GM12872 (cell line): ENCODE results near the gene LHX3.

Experiments
- TF ChIP-seq, protein P1 (sequence below): IDR thresholded peaks from 3 replicates; pipeline ENCODE4 v1.5.1; 2011; ENCODE audit warnings: low read depth, mild to moderate bottlenecking, low read length, moderate library complexity; ENCODE audit not compliant: insufficient read depth

Gene LHX3

DNA sequence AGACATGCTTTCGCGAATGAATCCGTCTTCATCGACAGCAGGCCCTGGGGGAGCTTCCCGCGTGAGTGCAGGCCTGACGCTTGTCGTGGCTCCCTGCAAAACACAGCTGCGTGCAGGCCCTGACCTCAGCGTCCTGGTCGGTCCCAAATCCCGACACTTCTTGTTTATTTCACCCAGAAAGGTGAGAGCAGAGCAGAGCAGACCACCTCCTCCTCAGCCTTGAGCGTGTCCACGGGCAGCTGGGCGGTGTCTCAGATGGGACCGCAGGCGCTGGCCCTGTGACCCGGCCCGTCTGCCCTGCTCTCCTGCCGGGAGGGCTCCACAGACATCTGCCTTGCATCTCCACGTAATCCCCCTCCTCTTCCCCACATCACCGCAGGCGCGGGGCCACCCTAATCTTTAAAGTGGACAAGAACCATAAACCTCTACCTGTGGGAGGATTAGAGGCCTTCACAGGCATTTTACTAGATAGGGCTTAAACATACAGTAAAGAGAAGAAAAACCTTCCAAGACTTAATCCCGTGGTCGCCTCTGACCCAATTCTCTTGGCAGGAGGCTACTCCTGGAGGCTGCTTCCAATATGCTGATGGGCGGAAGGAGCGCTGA lies 7.5 kb upstream of the LHX3 start:
- TF ChIP-seq, protein P1, sequence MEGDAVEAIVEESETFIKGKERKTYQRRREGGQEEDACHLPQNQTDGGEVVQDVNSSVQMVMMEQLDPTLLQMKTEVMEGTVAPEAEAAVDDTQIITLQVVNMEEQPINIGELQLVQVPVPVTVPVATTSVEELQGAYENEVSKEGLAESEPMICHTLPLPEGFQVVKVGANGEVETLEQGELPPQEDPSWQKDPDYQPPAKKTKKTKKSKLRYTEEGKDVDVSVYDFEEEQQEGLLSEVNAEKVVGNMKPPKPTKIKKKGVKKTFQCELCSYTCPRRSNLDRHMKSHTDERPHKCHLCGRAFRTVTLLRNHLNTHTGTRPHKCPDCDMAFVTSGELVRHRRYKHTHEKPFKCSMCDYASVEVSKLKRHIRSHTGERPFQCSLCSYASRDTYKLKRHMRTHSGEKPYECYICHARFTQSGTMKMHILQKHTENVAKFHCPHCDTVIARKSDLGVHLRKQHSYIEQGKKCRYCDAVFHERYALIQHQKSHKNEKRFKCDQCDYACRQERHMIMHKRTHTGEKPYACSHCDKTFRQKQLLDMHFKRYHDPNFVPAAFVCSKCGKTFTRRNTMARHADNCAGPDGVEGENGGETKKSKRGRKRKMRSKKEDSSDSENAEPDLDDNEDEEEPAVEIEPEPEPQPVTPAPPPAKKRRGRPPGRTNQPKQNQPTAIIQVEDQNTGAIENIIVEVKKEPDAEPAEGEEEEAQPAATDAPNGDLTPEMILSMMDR, result no peak

GRCh38 chr9:136211441-136212344 lies 6.8 kb upstream of the LHX3 start:
- TF ChIP-seq, protein P1, result no peak

DNA sequence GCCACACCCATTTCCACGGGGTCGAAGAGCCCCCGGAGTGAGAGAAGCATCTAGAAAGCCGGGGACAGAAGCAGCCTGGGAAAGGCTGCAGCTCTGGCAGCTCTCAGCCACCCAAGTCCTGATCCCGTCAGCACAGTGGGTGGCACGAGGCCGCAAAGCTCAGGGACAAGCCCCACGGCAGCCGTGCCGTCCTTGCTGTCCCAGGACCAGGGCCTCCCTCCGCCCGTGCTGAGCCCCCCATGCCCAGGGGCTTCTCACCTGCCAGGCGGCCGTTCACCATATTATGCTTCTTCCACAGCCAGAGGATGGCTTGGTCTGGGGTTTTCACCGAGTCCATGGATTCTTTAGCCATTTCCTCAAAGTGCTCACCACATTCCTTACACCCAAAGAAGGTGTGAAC lies 6.1 kb upstream of the LHX3 start:
- TF ChIP-seq, protein P1, result no peak

GRCh38 chr9:136210276-136210675 lies 5.3 kb upstream of the LHX3 start:
- TF ChIP-seq, protein P1, result no peak

DNA sequence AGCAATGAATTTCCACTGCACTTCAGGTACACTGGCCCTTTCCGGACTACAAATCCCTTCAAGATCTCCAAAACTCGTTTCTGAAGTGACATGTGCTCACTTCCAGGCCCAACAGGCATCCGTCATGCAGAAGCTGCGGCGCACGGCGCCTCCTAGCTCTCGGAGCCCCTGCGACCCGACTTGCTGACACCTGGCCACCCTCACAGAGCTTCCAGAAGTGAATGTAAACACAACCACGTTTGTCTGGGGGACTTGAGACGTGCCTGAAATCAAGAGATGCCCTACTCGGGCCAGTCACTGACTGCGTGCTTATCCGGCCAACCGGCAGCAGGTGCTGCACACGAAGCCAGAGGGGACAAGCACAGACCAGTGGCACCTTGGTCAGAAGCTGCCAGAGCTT lies 4.9 kb upstream of the LHX3 start:
- TF ChIP-seq, protein P1, result no peak

DNA sequence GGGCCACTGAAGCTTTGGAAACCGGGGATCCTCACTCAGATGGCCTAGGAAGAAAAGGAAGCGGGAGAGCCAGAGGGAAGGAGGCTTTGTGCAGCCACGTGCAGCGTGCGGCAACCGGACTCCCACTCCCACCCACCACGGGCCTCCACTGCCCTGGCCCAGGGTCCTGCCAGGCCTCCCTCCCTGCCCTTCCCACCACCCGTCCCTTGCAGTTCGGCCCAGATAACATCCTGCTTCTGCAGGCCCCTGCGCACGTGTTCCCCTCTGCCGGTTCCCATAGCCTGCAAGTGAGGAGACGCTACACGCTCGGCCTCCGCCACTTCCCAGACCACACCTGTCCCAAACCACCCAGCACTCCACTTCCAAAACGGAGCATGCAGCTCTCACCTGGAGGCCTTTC lies 4.3 kb upstream of the LHX3 start:
- TF ChIP-seq, protein P1, result no peak

DNA sequence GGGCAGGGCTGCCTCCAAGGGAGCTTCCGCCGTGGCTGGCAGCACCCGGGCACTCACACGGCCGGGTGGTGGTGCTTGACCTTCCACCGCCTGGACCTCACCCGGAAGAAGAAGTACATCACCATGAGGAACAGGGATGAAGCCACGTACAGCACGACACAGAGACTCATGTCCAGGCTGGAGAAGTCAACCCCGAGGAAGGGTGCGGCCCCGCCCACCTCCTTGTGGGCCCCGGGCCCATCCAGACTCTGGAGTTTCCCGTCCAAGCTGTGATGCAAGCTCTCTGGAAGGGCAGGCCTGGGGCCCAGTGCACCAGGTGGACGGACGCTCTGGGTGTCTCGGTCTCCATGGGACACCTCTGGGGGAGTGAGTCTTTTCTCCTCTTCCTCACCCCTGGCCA lies 3.7 kb upstream of the LHX3 start:
- TF ChIP-seq, protein P1, result no peak
